OCI-LY7 (cell line): ENCODE measurements around the gene DHX29. TPM values are rescaled to one million over a fixed set of nuclear protein-coding genes. Genes with fewer than 3 reads are reported as not detected.

Experiments used
- BruUV-seq: library from RNA; stranded (reverse); fragments of 400-500 nt; replicated peaks from 2 replicates; lab custom pipeline; 2021; lab: Mats Ljungman, UMichigan
- CTCF ChIA-PET: fragments of 300-600 bp; sonication (Branson Sonifier 250); formaldehyde crosslinking; loops from one replicate; lab custom pipeline; 2022; ENCODE audit warnings: antibody characterized with exemption; ENCODE audit not compliant: unreplicated experiment; lab: Charles Lee
- POLR2A ChIA-PET: fragments of 300-600 bp; sonication (Branson Sonifier 250); formaldehyde crosslinking; loops from one replicate; lab custom pipeline; 2022; ENCODE audit warnings: antibody characterized with exemption; lab: Charles Lee
- DNase-seq: peaks from one replicate; pipeline ENCODE4 v3.0.0-alpha.2; 2015; ENCODE audit warnings: low spot score
- H2AFZ ChIP-seq: fragments of 200-600 bp; sonication (generic), shearing (Covaris generic); 2 replicates; pipeline ENCODE4 v1.6.1; 2014; ENCODE audit warnings: mild to moderate bottlenecking, antibody characterized with exemption, low read length, moderate library complexity
- H3K27ac ChIP-seq: fragments of 200-600 bp; sonication (generic); 2 replicates; pipeline ENCODE4 v1.5.1; 2014; ENCODE audit warnings: mixed run types, low read depth, mild to moderate bottlenecking, moderate library complexity, low read length, inconsistent platforms; ENCODE audit not compliant: poor library complexity, severe bottlenecking
- H3K36me3 ChIP-seq: fragments of 200-600 bp; sonication (generic); 2 replicates; pipeline ENCODE4 v1.6.1; 2014; ENCODE audit warnings: mild to moderate bottlenecking, antibody characterized with exemption, low read length, moderate library complexity, mixed read lengths; ENCODE audit not compliant: insufficient read depth
- H3K4me1 ChIP-seq: fragments of 200-600 bp; sonication (generic); 2 replicates; pipeline ENCODE4 v1.5.1; 2014; ENCODE audit warnings: mild to moderate bottlenecking, low read length; ENCODE audit not compliant: insufficient read depth, poor library complexity, severe bottlenecking
- H3K4me2 ChIP-seq: fragments of 200-600 bp; sonication (generic); 2 replicates; pipeline ENCODE4 v1.6.1; 2014; ENCODE audit warnings: mild to moderate bottlenecking, low read length
- H3K4me3 ChIP-seq: fragments of 200-600 bp; sonication (generic); 2 replicates; pipeline ENCODE4 v1.5.1; 2014; ENCODE audit warnings: mild to moderate bottlenecking, low read depth, low read length; ENCODE audit not compliant: poor library complexity, severe bottlenecking
- H3K79me2 ChIP-seq: fragments of 200-600 bp; sonication (generic); 2 replicates; pipeline ENCODE4 v1.6.1; 2016; ENCODE audit warnings: low read depth, mild to moderate bottlenecking, low read length, moderate library complexity, mixed read lengths; ENCODE audit not compliant: insufficient read depth
- H3K9me2 ChIP-seq: fragments of 200-600 bp; sonication (generic); 2 replicates; pipeline ENCODE4 v1.6.1; 2016; ENCODE audit warnings: mild to moderate bottlenecking, low read length, mixed read lengths; ENCODE audit not compliant: insufficient read depth
- H3K9me3 ChIP-seq: fragments of 200-600 bp; sonication (generic); 2 replicates; pipeline ENCODE4 v1.6.1; 2014; ENCODE audit warnings: mild to moderate bottlenecking, mixed run types, low read length, mixed read lengths
- H4K20me1 ChIP-seq: fragments of 200-600 bp; sonication (generic); 2 replicates; pipeline ENCODE4 v1.6.1; 2014; ENCODE audit warnings: mild to moderate bottlenecking, antibody characterized with exemption, low read length, moderate library complexity, mixed read lengths; ENCODE audit not compliant: insufficient read depth
- EZH2phosphoT487 ChIP-seq: fragments of 200-600 bp; sonication (generic); IDR thresholded peaks from 2 replicates; pipeline ENCODE4 v1.6.1; 2018; ENCODE audit warnings: low read depth, borderline replicate concordance, mild to moderate bottlenecking, mixed run types, antibody characterized with exemption, low read length, moderate library complexity, mixed read lengths
- intact Hi-C: fragments of 100-400 bp; cut with micrococcal nuclease; formaldehyde crosslinking; loops from one replicate; pipeline ENCODE4 v1.10.0; 2022; ENCODE audit not compliant: unreplicated experiment
- total RNA-seq, 2 experiments: library from RNA; depleted of rRNA in 1 of 2; stranded (reverse); fragments of >200 nt in 1 of 2; shearing (Covaris generic) in 1 of 2; gene quantifications; 2 replicates each; pipeline ENCODE4 v1.2.3, GENCODE V29; 2014 to 2022
- TF ChIP-seq, protein P1 (sequence below): fragments of 200-600 bp; sonication (generic); conservative IDR thresholded peaks from 2 replicates; pipeline ENCODE4 v1.5.1; 2014; ENCODE audit warnings: mild to moderate bottlenecking, antibody characterized with exemption, low read length, moderate library complexity, mixed read lengths

DHX29 gene
- total RNA-seq, 2 experiments from 2014 or later = 12.7 to 19.9 TPM

DNA sequence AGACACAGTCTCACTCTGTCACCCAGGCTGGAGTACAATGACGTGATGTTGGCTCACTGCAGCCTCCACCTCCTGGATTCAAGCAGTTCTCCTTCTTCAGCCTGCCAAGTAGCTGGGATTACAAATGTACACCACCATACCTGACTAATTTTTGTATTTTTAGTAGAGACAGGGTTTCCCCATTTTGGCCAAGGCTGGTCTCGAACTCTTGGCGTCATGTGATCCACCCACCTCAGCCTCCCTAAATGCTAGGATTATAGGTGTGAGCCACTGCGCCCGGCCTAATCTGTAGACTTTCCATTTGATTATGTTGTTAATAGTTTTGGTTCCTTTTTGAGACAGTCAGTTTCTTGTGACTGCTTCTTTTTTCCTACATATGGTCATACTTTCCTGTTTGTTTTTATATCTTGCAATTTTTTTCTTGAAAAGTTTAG lies 31.3 kb upstream of the DHX29 start:
- H3K9me3 ChIP-seq = no peaks in the 10 kb centered on the region
- peaks cover 5% of the 10 kb centered on the region; the same call in 1 of the 2 replicates for H4K20me1 ChIP-seq
- no peaks in the 10 kb centered on the region for H3K4me1 ChIP-seq
- TF ChIP-seq, protein P1, sequence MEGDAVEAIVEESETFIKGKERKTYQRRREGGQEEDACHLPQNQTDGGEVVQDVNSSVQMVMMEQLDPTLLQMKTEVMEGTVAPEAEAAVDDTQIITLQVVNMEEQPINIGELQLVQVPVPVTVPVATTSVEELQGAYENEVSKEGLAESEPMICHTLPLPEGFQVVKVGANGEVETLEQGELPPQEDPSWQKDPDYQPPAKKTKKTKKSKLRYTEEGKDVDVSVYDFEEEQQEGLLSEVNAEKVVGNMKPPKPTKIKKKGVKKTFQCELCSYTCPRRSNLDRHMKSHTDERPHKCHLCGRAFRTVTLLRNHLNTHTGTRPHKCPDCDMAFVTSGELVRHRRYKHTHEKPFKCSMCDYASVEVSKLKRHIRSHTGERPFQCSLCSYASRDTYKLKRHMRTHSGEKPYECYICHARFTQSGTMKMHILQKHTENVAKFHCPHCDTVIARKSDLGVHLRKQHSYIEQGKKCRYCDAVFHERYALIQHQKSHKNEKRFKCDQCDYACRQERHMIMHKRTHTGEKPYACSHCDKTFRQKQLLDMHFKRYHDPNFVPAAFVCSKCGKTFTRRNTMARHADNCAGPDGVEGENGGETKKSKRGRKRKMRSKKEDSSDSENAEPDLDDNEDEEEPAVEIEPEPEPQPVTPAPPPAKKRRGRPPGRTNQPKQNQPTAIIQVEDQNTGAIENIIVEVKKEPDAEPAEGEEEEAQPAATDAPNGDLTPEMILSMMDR = no peak
- TF ChIP-seq EZH2phosphoT487 = no peak
- ChIA-PET POLR2A (no interaction called here), CTCF (no interaction called here)
- BruUV-seq = no TSS peak
- intact Hi-C loops = no loop called here
- no peak for DNase-seq
- no peak overlapping the region for H3K4me3 ChIP-seq
- H3K79me2 ChIP-seq = peaks cover 63% of the 10 kb centered on the region; the same call in 1 of the 2 replicates
- no peaks in the 10 kb centered on the region for H3K9me2 ChIP-seq
- H3K4me2 ChIP-seq = no peak overlapping the region
- H3K27ac ChIP-seq = no peak overlapping the region
- peaks cover 86% of the 10 kb centered on the region for H3K36me3 ChIP-seq
- H2AFZ ChIP-seq = no peak overlapping the region

- POLR2A ChIA-PET = interaction anchor here (0.7 kb wide), 1 partner anchor 41 kb away, joined by 3 read pairs; no protein-coding TSS in a partner anchor
- peaks cover 69% of the 10 kb centered on the region; the same call in 1 of the 2 replicates for H3K79me2 ChIP-seq
- TF ChIP-seq, protein P1 = no peak
Measured at GRCh38 chr5:55338092-55338613, 30.7 kb upstream of the DHX29 start.

DNA sequence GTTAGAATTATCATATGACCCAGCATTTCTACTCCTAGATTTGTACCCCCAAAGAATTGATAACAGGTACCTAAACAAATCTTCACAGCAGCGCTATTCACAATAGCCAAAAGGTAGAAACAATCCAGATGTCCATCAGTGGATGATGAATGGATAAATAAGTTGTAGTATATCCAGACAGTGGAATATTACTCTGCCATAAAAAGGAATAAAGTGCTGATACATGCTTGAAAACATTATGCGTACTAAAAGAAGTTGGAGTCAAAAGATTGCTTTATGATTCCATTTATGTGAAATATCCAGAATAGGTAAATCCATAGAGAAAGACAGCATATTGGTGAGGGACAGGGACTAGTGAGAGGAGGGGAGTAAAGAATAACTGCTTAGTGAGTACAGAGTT lies 26.3 kb upstream of the DHX29 start:
- no peaks in the 10 kb centered on the region for H3K9me3 ChIP-seq
- H3K4me1 ChIP-seq = no peaks in the 10 kb centered on the region
- no peak for TF ChIP-seq EZH2phosphoT487
- TF ChIP-seq, protein P1 = no peak
- H3K36me3 ChIP-seq = peaks cover 92% of the 10 kb centered on the region
- intact Hi-C loops = no loop called here
- no peak overlapping the region for H3K4me3 ChIP-seq
- no peaks in the 10 kb centered on the region for H3K9me2 ChIP-seq
- BruUV-seq = no TSS peak
- DNase-seq = no peak
- peaks cover 16% of the 10 kb centered on the region; the same call in 1 of the 2 replicates for H4K20me1 ChIP-seq
- peaks cover 90% of the 10 kb centered on the region; the same call in 1 of the 2 replicates for H3K79me2 ChIP-seq
- no peak overlapping the region for H2AFZ ChIP-seq
- no peak overlapping the region for H3K4me2 ChIP-seq
- no peak overlapping the region for H3K27ac ChIP-seq
- ChIA-PET CTCF (no interaction called here), POLR2A (no interaction called here)

More at GRCh38 chr5:55338092-55338613, 30.7 kb upstream of the DHX29 start:
- Histone ChIP-seq H3K9me2 (no peaks in the 10 kb centered on the region), H3K27ac (no peak overlapping the region), H3K36me3 (peaks cover 86% of the 10 kb centered on the region), H2AFZ (no peak overlapping the region), H3K4me1 (no peaks in the 10 kb centered on the region), H3K9me3 (no peaks in the 10 kb centered on the region), H4K20me1 (peaks cover 12% of the 10 kb centered on the region; the same call in 1 of the 2 replicates), H3K4me3 (no peak overlapping the region), H3K4me2 (no peak overlapping the region)
- CTCF ChIA-PET = no interaction called here
- intact Hi-C loops = no loop called here
- no peak for DNase-seq
- no TSS peak for BruUV-seq
